SK-N-SH (cell line): ENCODE measurements around the gene YIF1B. TPM values are rescaled to one million over a fixed set of nuclear protein-coding genes. Genes with fewer than 3 reads are reported as not detected.

Experiments
- CTCF ChIA-PET: fragments of 300-600, 350-600 bp; formaldehyde crosslinking; extraction: SDS; loops from one replicate; lab custom pipeline; 2021; lab: Yijun Ruan, JAX
- POLR2A ChIA-PET: fragments of 350-600 bp; sonication (Branson Sonifier 250); formaldehyde crosslinking; extraction: SDS; loops from one replicate; lab custom pipeline; 2020; ENCODE audit warnings: antibody characterized with exemption, inconsistent platforms; lab: Yijun Ruan, JAX
- DNase-seq: peaks from one replicate; pipeline ENCODE4 v3.0.0; 2012
- H2AFZ ChIP-seq: fragments of 200-600 bp; sonication (generic); 2 replicates; pipeline ENCODE4 v1.8.1; 2016; ENCODE audit warnings: antibody characterized with exemption, mild to moderate bottlenecking, low read depth
- H3F3A ChIP-seq: fragments of 200-600 bp; sonication (generic); replicated peaks from 2 replicates; pipeline ENCODE3; 2016; ENCODE audit warnings: antibody characterized with exemption, mild to moderate bottlenecking; ENCODE audit not compliant: insufficient read depth
- H3K27ac ChIP-seq, 2 experiments: fragments of 200-500 bp in 1 of 2; fragments of 200-600 bp in 1 of 2; sonication (Bioruptor generic) in 1 of 2; sonication (generic), shearing (Covaris generic) in 1 of 2; 2 replicates each; pipeline versions ENCODE4 v1.5.1 to v1.6.1; 2014 to 2016; ENCODE audit warnings: low read depth in 2 of 2, inconsistent platforms in 1 of 2, low read length in 1 of 2, mild to moderate bottlenecking in 1 of 2, mixed read lengths in 1 of 2
- H3K27me3 ChIP-seq: fragments of 200-600 bp; sonication (generic), shearing (Covaris generic); 2 replicates; pipeline ENCODE4 v1.6.1; 2016; ENCODE audit warnings: mixed run types; ENCODE audit not compliant: insufficient read depth
- H3K36me3 ChIP-seq, 2 experiments: fragments of 200-500 bp in 1 of 2; fragments of 200-600 bp in 1 of 2; sonication (Bioruptor generic) in 1 of 2; sonication (generic) in 1 of 2; replicated peaks in 1 of 2; 2 replicates each; pipeline versions ENCODE3 to v1.5.1; 2014 to 2016; ENCODE audit warnings: low read length in 1 of 2, mild to moderate bottlenecking in 1 of 2; ENCODE audit not compliant: insufficient read depth in 2 of 2, control insufficient read depth in 1 of 2
- H3K4me1 ChIP-seq, 2 experiments: fragments of 200-500 bp in 1 of 2; fragments of 200-600 bp in 1 of 2; sonication (Bioruptor generic) in 1 of 2; sonication (generic), shearing (Covaris generic) in 1 of 2; 2 replicates each; pipeline versions ENCODE4 v1.5.1 to v1.6.1; 2014 to 2016; ENCODE audit warnings: low read depth in 1 of 2, low read length in 1 of 2, mixed run types in 1 of 2; ENCODE audit not compliant: insufficient read depth in 2 of 2, control insufficient read depth in 1 of 2
- H3K4me2 ChIP-seq: fragments of 200-600 bp; sonication (generic), shearing (Covaris generic); 2 replicates; pipeline ENCODE4 v1.6.1; 2017; ENCODE audit warnings: mixed run types
- H3K4me3 ChIP-seq, 2 experiments: fragments of 200-500 bp in 1 of 2; fragments of 200-600 bp in 1 of 2; sonication (Bioruptor generic) in 1 of 2; sonication (generic), shearing (Covaris generic) in 1 of 2; 2 replicates each; pipeline versions ENCODE4 v1.5.1 to v1.8.1; 2014 to 2016; ENCODE audit warnings: low read depth in 2 of 2, inconsistent platforms in 1 of 2, low read length in 1 of 2, mild to moderate bottlenecking in 1 of 2, mixed read lengths in 1 of 2, moderate library complexity in 1 of 2
- H3K79me2 ChIP-seq: fragments of 200-600 bp; sonication (generic); 2 replicates; pipeline ENCODE4 v1.8.1; 2017; ENCODE audit warnings: mild to moderate bottlenecking; ENCODE audit not compliant: insufficient read depth
- H3K9ac ChIP-seq: fragments of 200-600 bp; sonication (generic); 2 replicates; pipeline ENCODE4 v1.6.1; 2017; ENCODE audit warnings: mixed run types
- H3K9me2 ChIP-seq: fragments of 200-600 bp; sonication (generic); 2 replicates; pipeline ENCODE4 v1.6.1; 2017; ENCODE audit warnings: mixed run types
- H3K9me3 ChIP-seq: fragments of 200-600 bp; sonication (generic); 2 replicates; pipeline ENCODE4 v1.6.1; 2017; ENCODE audit warnings: mixed run types, mild to moderate bottlenecking, moderate library complexity
- H4K20me1 ChIP-seq: fragments of 200-600 bp; sonication (generic); 2 replicates; pipeline ENCODE4 v1.6.1; 2017; ENCODE audit warnings: mild to moderate bottlenecking, mixed run types; ENCODE audit not compliant: insufficient read depth
- CHD2 ChIP-seq: fragments of 150-350 bp; IDR thresholded peaks from 2 replicates; pipeline ENCODE4 v1.6.1; 2018; ENCODE audit warnings: low read length; ENCODE audit not compliant: partially characterized antibody
- ELF1 ChIP-seq: IDR thresholded peaks from 2 replicates; pipeline ENCODE4 v1.4.0; 2012
- FOXM1 ChIP-seq: IDR thresholded peaks from 2 replicates; pipeline ENCODE4 v1.4.0; 2012; ENCODE audit warnings: low read depth, mild to moderate bottlenecking
- GABPA ChIP-seq: IDR thresholded peaks from 2 replicates; pipeline ENCODE4 v1.4.0; 2012; ENCODE audit warnings: low read depth, mild to moderate bottlenecking
- IRF3 ChIP-seq: fragments of 150-350 bp; IDR thresholded peaks from 2 replicates; pipeline ENCODE4 v1.6.1; 2016; ENCODE audit warnings: mild to moderate bottlenecking, low read depth, low read length
- MAX ChIP-seq: IDR thresholded peaks from 2 replicates; pipeline ENCODE4 v1.4.0; 2012; ENCODE audit warnings: low read depth
- MEF2A ChIP-seq: IDR thresholded peaks from 2 replicates; pipeline ENCODE4 v1.4.0; 2012; ENCODE audit warnings: low read depth, borderline replicate concordance
- NRF1 ChIP-seq: IDR thresholded peaks from 2 replicates; pipeline ENCODE4 v1.6.1; 2012; ENCODE audit warnings: low read depth, mild to moderate bottlenecking, low read length
- PBX3 ChIP-seq: IDR thresholded peaks from 2 replicates; pipeline ENCODE4; 2012
- RFX5 ChIP-seq: IDR thresholded peaks from 2 replicates; pipeline ENCODE4 v1.6.1; 2012; ENCODE audit warnings: mild to moderate bottlenecking, improper control_type of control experiment, low read length
- SIN3A ChIP-seq: IDR thresholded peaks from 2 replicates; pipeline ENCODE4 v1.6.1; 2012; ENCODE audit warnings: low read depth, mild to moderate bottlenecking, low read length, moderate library complexity, borderline replicate concordance
- TCF12 ChIP-seq: IDR thresholded peaks from 2 replicates; pipeline ENCODE4 v1.4.0; 2012
- TEAD4 ChIP-seq: IDR thresholded peaks from 2 replicates; pipeline ENCODE4 v1.4.0; 2012; ENCODE audit warnings: mild to moderate bottlenecking, borderline replicate concordance; ENCODE audit not compliant: insufficient read depth
- YY1 ChIP-seq: IDR thresholded peaks from 2 replicates; pipeline ENCODE4 v1.4.0; 2012; ENCODE audit warnings: low read depth, mild to moderate bottlenecking
- WGBS: methylation state at CpG from one replicate; pipeline ENCODE4 v1.1.6; 2017; ENCODE audit warnings: low lambda C conversion rate; 5-methylcytosine and 5-hydroxymethylcytosine counted together
- polyA plus RNA-seq, 3 experiments: library from polyadenylated mRNA; depleted of rRNA; stranded (reverse); fragments of >200 nt; gene quantifications; 2 replicates each; pipeline ENCODE4 v1.2.3, GENCODE V29; 2012

The YIF1B gene
- polyA plus RNA-seq, 1 of the 3 experiments (the other 2 are of a cell fraction), result 121 TPM

GRCh38 chr19:38290631-38291147, 25.1 kb downstream of the YIF1B start (continued):
- TF ChIP-seq TEAD4 (no peak), PBX3 (no peak), CHD2 (no peak), FOXM1 (no peak), NRF1 (no peak), MAX (peak; percentile 61; the same call in 1 of the 2 replicates), RFX5 (no peak), IRF3 (no peak), ELF1 (no peak), SIN3A (no peak)

- TF ChIP-seq ELF1 (no peak), IRF3 (no peak), TCF12 (no peak), SIN3A (no peak), YY1 (no peak), GABPA (no peak), MEF2A (no peak), TEAD4 (no peak), PBX3 (no peak)
- WGBS, result 98% methylated on average over 13 of the region's 15 CpGs
- Histone ChIP-seq H3K9ac (no peak overlapping the region), H3K36me3 (no peaks in the 10 kb centered on the region), H3K4me1 (peaks cover 0 to 17% of the 10 kb centered on the region in 2 experiments; a peak in 1 of 4 replicates), H2AFZ (no peak overlapping the region), H3K4me2 (no peak overlapping the region), H3K27me3 (no peaks in the 10 kb centered on the region), H3K9me3 (no peaks in the 10 kb centered on the region), H3K4me3 (no peak overlapping the region), H3K27ac (no peak overlapping the region), H3K79me2 (no peaks in the 10 kb centered on the region), H3K9me2 (no peaks in the 10 kb centered on the region), H4K20me1 (no peaks in the 10 kb centered on the region), H3F3A (no peaks in the 10 kb centered on the region)
- DNase-seq, result no peak
- POLR2A ChIA-PET, result no interaction called here
- CTCF ChIA-PET, result no interaction called here
These were observed 25.8 kb downstream of the YIF1B start for GRCh38 chr19:38289955-38290354.
